Gastroesophageal sphincter (tissue), 4 donors: ENCODE data around the gene CFAP61. TPM values are rescaled to one million over a fixed set of nuclear protein-coding genes. Genes with fewer than 3 reads are reported as not detected.

ENCODE experiments used
- ATAC-seq: fragments of 150-250 bp; one replicate; pipeline ENCODE4 v1.9.1; 2016; ENCODE audit warnings: mild to moderate bottlenecking, moderate library complexity
- H3K27ac ChIP-seq, 4 donors: fragments of 200-600 bp; sonication (generic) in 3 of 4; 1 replicate in 3 of 4; 2 replicates in 1 of 4; pipeline ENCODE4 v1.5.1; 2016 to 2019
- H3K27me3 ChIP-seq: fragments of 200-600 bp; sonication (generic); one replicate; pipeline ENCODE4 v1.5.1; 2019
- H3K36me3 ChIP-seq, 2 donors: fragments of 200-600 bp; sonication (generic); one replicate each; pipeline ENCODE4 v1.5.1; 2019; ENCODE audit warnings: control low read depth in 1 of 2
- H3K4me1 ChIP-seq, 3 donors: fragments of 200-600 bp; sonication (generic); 1 replicate in 2 of 3; 2 replicates in 1 of 3; pipeline ENCODE4 v1.5.1; 2016 to 2019; ENCODE audit warnings: control low read depth in 2 of 3
- H3K4me3 ChIP-seq, 2 donors: fragments of 200-600 bp; sonication (generic); one replicate each; pipeline ENCODE4 v1.5.1; 2019; ENCODE audit warnings: mild to moderate bottlenecking in 1 of 2, moderate library complexity in 1 of 2
- H3K9me3 ChIP-seq, 3 donors: fragments of 200-600 bp; sonication (generic); one replicate each; pipeline ENCODE4 v1.5.1; 2017 to 2019; ENCODE audit warnings: control low read depth in 2 of 3
- CTCF ChIP-seq, 4 experiments: fragments of 200-600 bp in 2 of 4; fragments of 450-650 bp in 2 of 4; sonication (generic) in 1 of 4; IDR thresholded peaks; one replicate each; pipeline ENCODE4 v1.5.1; 2017 to 2019; ENCODE audit warnings: antibody characterized with exemption in 4 of 4, mild to moderate bottlenecking in 2 of 4, moderate library complexity in 2 of 4
- EP300 ChIP-seq: sonication (generic); formaldehyde crosslinking; IDR thresholded peaks from one replicate; pipeline ENCODE4 v1.6.1; 2017; ENCODE audit warnings: antibody characterized with exemption, mild to moderate bottlenecking
- POLR2A ChIP-seq, 2 donors: fragments of 450-650 bp; IDR thresholded peaks; one replicate each; pipeline ENCODE4 v1.6.1; 2017; ENCODE audit warnings: antibody characterized with exemption in 2 of 2, mild to moderate bottlenecking in 2 of 2, moderate library complexity in 1 of 2
- POLR2AphosphoS5 ChIP-seq: sonication (generic); formaldehyde crosslinking; IDR thresholded peaks from one replicate; pipeline ENCODE4 v1.6.1; 2017; ENCODE audit warnings: antibody characterized with exemption
- WGBS, 2 donors: methylation state at CpG; one replicate each; pipeline ENCODE4 v1.1.5; 2018; ENCODE audit warnings: low coverage in 1 of 2; 5-methylcytosine and 5-hydroxymethylcytosine counted together
- total RNA-seq, 4 donors: library from RNA; depleted of rRNA; stranded (reverse); fragments of >200 nt; gene quantifications; one replicate each; pipeline ENCODE4 v1.1.0, GENCODE V29; 2016

CFAP61 gene
- total RNA-seq, 4 donors from 2014 or later, result 0.27 to 0.54 (median 0.30) TPM; not detected in 1

DNA sequence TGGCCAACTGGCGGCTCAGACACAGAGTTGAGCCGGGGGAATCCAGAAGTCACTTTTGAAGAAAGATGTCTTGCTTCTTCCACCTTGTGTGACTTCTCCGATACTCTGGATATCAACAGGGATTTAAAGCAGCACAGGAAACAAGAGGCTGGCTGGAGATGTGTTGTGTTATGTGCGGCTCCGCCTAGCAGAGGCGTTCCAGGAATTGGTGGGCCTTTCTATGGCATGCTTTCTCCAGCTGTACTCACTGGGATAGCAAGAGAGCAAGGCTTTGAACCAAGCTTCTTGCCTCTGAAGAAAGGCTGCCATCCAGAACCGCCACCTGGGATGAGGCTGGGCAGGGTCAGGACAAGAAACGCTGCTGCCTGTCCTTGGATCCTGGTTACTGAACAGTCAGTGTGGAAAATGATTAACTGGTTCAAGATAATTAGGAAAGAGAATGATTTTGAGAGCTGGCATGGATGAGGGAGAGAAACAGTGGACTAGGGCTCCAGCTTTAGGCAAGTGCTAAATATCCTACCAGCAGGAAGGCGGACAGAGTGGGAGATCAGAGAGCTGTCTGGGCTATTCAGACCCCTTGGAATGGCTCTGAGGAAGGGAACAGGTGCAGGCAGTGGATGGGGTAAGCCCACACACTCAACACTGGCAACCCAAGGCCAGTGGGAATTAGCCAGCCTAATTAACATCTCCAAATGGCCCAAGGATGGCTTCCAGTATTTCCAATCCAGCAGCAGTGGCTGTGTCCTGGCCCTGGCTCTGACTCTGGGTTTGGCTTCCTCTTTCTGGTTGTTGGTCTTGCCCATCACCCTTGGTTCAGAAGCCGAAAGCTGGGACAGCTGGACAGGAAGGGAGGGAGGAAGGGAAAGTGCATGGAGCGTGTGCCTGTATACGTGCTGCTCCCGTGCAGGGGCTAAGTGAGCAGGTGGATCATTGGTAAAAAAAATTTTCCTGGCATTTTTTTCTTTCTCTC is 347.5 kb downstream of the CFAP61 start:
- no peaks in the 10 kb centered on the region for H3K4me1 ChIP-seq
- H3K9me3 ChIP-seq, result no peaks in the 10 kb centered on the region
- WGBS, 2 donors, result 82 to 96% methylated on average over 4 to 6 of the region's 13 CpGs
- no peak overlapping the region for H3K4me3 ChIP-seq
- H3K27ac ChIP-seq, result no peak overlapping the region
- no peaks in the 10 kb centered on the region for H3K27me3 ChIP-seq
- no peak for ATAC-seq
- no peak for TF ChIP-seq CTCF (IDR thresholded peaks at IDR 0.05)
- no peak for TF ChIP-seq POLR2AphosphoS5
- no peak for TF ChIP-seq POLR2A (IDR thresholded peaks at IDR 0.05)
- TF ChIP-seq EP300, result no peak
- H3K36me3 ChIP-seq, result peaks cover 0 to 63% of the 10 kb centered on the region in 2 donors

DNA sequence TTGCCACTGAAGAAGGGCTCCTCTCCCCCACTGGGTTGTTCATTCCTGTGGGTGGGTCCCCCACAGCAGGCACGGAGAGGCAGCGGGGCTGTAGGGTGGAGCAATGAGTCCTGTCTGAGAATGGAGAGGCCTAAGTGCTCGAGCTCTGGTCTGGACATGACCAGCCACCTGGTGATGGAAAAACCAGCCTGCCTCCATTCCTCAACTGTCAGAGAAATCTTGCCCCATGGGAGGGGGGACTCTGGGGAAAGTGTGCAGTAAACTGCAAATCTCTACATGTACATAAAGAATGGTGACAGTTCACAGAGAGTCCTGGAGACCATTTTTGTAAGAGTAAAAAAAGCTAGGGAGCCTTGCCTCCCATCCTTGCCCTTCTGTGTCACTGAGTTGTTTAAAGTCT is 349.7 kb downstream of the CFAP61 start:
- no peak overlapping the region for H3K4me3 ChIP-seq
- no peak overlapping the region for H3K27ac ChIP-seq
- no peak for ATAC-seq
- WGBS, 2 donors, result 100% methylated on average over 2 of the region's 3 CpGs; no CpG with 5 or more reads in 1 of the 2 donors
- no peaks in the 10 kb centered on the region for H3K9me3 ChIP-seq
- no peaks in the 10 kb centered on the region for H3K4me1 ChIP-seq
- H3K27me3 ChIP-seq, result no peaks in the 10 kb centered on the region
- peaks cover 0 to 56% of the 10 kb centered on the region in 2 donors for H3K36me3 ChIP-seq
- TF ChIP-seq POLR2AphosphoS5 (no peak), CTCF (IDR thresholded peaks at IDR 0.05) (no peak), POLR2A (IDR thresholded peaks at IDR 0.05) (no peak), EP300 (no peak)

GRCh38 chr20:20404633-20405032 is 352.3 kb downstream of the CFAP61 start:
- TF ChIP-seq POLR2AphosphoS5, result no peak
- no peak for TF ChIP-seq POLR2A (IDR thresholded peaks at IDR 0.05)
- H3K4me3 ChIP-seq, result no peak overlapping the region
- no peaks in the 10 kb centered on the region for H3K9me3 ChIP-seq
- 80 to 86% methylated on average over 2 to 5 of the region's 5 CpGs for WGBS, 2 donors
- no peak overlapping the region for H3K27ac ChIP-seq
- peaks cover 0 to 48% of the 10 kb centered on the region in 2 donors for H3K36me3 ChIP-seq
- no peaks in the 10 kb centered on the region for H3K4me1 ChIP-seq
- no peak for ATAC-seq
- H3K27me3 ChIP-seq, result no peaks in the 10 kb centered on the region

DNA sequence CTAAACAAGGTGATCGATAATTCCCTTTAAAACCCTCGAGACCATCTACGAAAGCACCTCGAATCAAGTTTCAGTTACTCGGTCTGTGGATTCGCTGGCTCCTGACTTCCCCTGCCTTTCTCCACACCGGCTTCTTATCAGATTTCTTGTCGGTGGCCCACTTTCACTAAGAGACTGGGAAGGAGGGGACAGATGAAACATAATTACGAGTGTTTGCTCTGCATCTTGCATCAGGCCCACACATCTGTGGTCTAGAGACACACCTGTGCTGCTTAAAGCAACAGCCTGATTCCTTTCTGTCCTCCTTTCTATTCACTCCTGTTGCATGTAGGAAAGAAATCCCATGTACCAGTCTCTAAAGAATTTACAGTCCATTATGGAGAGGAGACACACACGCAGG is 353.3 kb downstream of the CFAP61 start:
- H3K4me3 ChIP-seq, result no peak overlapping the region
- TF ChIP-seq POLR2A (IDR thresholded peaks at IDR 0.05) (no peak), POLR2AphosphoS5 (no peak)
- ATAC-seq, result no peak
- WGBS, 2 donors, result 88 to 90% methylated on average over 9 to 10 of the region's 10 CpGs
- peaks cover 0 to 43% of the 10 kb centered on the region in 2 donors for H3K36me3 ChIP-seq
- H3K4me1 ChIP-seq, result no peaks in the 10 kb centered on the region
- no peaks in the 10 kb centered on the region for H3K9me3 ChIP-seq
- H3K27ac ChIP-seq, result no peak overlapping the region
- no peaks in the 10 kb centered on the region for H3K27me3 ChIP-seq

DNA sequence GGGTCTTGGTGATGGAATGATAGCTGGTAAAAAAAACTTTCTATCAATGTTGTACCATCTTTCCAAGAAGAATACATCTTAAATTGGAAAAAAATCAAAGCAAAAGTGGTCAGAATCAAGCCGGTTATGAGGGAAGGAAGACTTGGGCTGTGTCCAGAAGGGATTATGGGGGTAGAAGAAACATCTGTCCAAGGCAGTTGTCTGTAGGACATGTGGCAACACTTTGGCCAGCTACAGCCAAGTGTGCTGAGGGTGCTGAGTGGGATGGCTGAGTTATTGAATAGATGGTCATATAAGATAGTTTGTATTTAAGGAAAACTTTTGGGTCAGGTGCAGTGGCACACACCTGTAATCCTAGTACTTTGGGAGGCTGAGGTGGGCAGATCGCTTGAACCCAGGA is 354.0 kb downstream of the CFAP61 start:
- TF ChIP-seq POLR2A (IDR thresholded peaks at IDR 0.05), result no peak
- TF ChIP-seq POLR2AphosphoS5, result no peak
- TF ChIP-seq CTCF (IDR thresholded peaks at IDR 0.05), result no peak
- TF ChIP-seq EP300, result no peak
- Histone ChIP-seq H3K9me3 (no peaks in the 10 kb centered on the region), H3K4me1 (no peaks in the 10 kb centered on the region), H3K4me3 (no peak overlapping the region), H3K27me3 (no peaks in the 10 kb centered on the region), H3K27ac (no peak overlapping the region), H3K36me3 (peaks cover 0 to 43% of the 10 kb centered on the region in 2 donors)
- 69 to 91% methylated on average over 1 to 2 of the region's 2 CpGs for WGBS, 2 donors
- no peak for ATAC-seq
